Activated CD8-positive, alpha-beta memory T cell treated with anti-CD3 and anti-CD28 coated beads for 36 hours (primary cell): ENCODE results near the gene DBN1. TPM values are rescaled to one million over a fixed set of nuclear protein-coding genes. Genes with fewer than 3 reads are reported as not detected.

Experiments
- CTCF ChIA-PET: fragments of 350-600 bp; sonication (Branson Sonifier 250); formaldehyde crosslinking; loops from one replicate; lab custom pipeline; 2021; ENCODE audit warnings: antibody characterized with exemption; lab: Charles Lee
- POLR2A ChIA-PET: fragments of 350-600 bp; sonication (Branson Sonifier 250); formaldehyde crosslinking; loops from one replicate; lab custom pipeline; 2021; ENCODE audit warnings: antibody characterized with exemption; lab: Charles Lee
- total RNA-seq, 2 experiments: library from RNA; stranded (reverse); gene quantifications; one replicate each; pipeline ENCODE4 v1.2.3, GENCODE V29; 2021

The DBN1 gene
- total RNA-seq, 2 experiments from 2014 or later, result 102 to 104 TPM

- POLR2A ChIA-PET, result no interaction called here
Measured at GRCh38 chr5:177483994-177484901, 10.8 kb upstream of the DBN1 start.

DNA sequence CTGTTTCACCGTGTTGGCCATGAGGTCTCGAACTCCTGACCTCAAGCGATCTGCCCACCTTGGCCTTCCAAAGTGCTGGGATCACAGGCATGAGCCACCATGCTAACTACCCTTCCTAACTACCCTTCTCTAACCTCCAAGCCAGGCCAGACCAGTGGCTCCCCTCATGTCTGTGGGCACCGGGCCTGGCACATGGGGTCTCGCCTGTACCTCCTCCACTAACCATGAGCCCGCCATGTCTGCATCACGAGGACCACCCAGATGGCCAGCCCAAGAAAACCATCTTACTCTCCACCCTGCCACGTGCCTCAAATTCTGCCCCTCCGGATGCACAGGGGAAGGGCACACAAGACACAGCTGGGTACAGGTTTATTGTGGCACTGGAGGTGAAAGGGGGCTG is 9.6 kb upstream of the DBN1 start:
- CTCF ChIA-PET, result interaction anchor here (1.3 to 1.6 kb wide), 2 partner anchors 10 to 14 kb away, joined by 3 to 13 read pairs; partner anchors contain the start of gene PDLIM7
- POLR2A ChIA-PET, result interaction anchor here (0.6 kb wide), 1 partner anchor 11 kb away, joined by 4 read pairs; no protein-coding TSS in a partner anchor

More at GRCh38 chr5:177483994-177484901, 10.8 kb upstream of the DBN1 start:
- CTCF ChIA-PET, result no interaction called here

DNA sequence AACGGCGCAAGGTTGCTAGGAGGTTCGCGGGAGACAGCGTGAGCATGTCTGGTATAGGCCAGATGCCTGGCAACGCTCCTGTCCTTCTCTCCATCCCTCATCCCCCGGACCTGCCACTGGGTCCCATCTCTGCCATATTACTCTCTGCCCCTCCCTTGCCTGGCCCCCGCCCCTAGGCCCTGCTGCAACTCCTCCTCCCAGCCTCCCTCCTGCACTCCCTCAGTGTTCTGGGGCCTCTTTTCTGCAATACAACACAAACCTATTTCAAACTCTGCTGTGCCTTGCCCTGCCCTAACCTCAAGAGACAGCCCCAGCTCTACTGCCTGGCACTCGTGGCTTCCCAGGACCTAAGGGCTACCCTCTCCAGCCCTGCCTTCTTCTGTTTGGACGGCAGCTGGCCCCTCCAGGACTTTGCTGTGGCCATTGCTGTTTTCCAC is 8.9 kb upstream of the DBN1 start:
- POLR2A ChIA-PET, result no interaction called here
- CTCF ChIA-PET, result interaction anchor here (1.3 to 1.6 kb wide), 2 partner anchors 11 to 15 kb away, joined by 3 to 13 read pairs; partner anchors contain the start of gene PDLIM7

GRCh38 chr5:177479774-177480173 is 6.3 kb upstream of the DBN1 start:
- POLR2A ChIA-PET, result interaction anchor here (0.6 kb wide), 1 partner anchor 101 kb away, joined by 3 read pairs; no protein-coding TSS in a partner anchor
- CTCF ChIA-PET, result interaction anchor here (1.1 to 3.6 kb wide), 3 partner anchors 12 to 24 kb away, joined by 4 to 16 read pairs (median 4); no protein-coding TSS in a partner anchor

GRCh38 chr5:177478711-177479646 is 5.5 kb upstream of the DBN1 start:
- ChIA-PET CTCF (interaction anchor here (0.8 to 3.6 kb wide), 7 partner anchors 13 to 88 kb away, joined by 3 to 16 read pairs (median 3); no protein-coding TSS in a partner anchor), POLR2A (interaction anchor here (0.6 kb wide), 1 partner anchor 14 kb away, joined by 3 read pairs; no protein-coding TSS in a partner anchor)

DNA sequence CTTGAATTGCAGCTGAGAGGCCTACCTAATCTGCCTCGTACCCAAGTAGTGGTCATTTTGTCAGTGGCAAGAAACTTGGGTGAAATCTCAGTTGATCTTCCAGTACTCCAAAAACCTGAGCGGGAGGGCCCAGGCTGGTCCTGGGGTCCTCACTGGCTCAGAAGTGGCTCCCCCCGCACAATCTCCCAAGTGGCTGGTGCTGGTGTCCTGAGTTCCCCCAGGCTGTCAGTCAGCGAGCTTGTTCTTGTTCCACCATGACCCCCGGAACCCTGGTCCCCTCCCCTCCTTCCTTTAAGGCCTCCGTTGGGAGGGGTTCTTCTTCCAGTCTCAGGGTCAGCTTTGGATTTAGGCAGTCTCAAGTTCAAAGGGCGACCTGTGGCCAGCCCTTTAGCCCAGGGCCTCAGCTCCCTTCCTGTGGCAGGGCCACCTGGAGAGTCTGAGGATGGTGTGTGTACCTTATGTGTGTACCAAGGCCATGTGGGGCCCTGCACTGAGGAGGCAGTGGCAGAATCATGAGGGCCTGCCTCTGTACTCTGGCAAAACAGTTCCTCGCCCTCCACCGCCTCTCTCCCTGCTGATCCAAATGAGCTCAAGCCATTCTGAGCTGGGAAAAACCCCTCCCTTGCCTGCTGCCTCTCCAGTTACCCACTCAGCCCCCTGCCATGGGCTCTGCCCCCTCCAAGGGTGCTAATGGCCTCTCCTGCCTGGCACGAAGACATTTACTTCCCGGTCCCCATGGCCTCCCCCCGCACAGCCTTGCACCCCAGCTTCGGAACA is 4.5 kb upstream of the DBN1 start:
- POLR2A ChIA-PET, result no interaction called here

GRCh38 chr5:177476531-177477233 is 3.2 kb upstream of the DBN1 start:
- CTCF ChIA-PET, result interaction anchor here (1.1 to 9.1 kb wide), 4 partner anchors 20 to 172 kb away, joined by 3 to 84 read pairs (median 4); partner anchors contain the start of gene SLC34A1

More for the DNA sequence above, 4.5 kb upstream of the DBN1 start:
- CTCF ChIA-PET, result interaction anchor here (0.8 to 3.6 kb wide), 8 partner anchors 14 to 87 kb away, joined by 3 to 16 read pairs (median 4); no protein-coding TSS in a partner anchor

GRCh38 chr5:177475563-177476427 is 2.4 kb upstream of the DBN1 start:
- CTCF ChIA-PET, result interaction anchor here (1.0 to 9.1 kb wide), 5 partner anchors 19 to 171 kb away, joined by 3 to 84 read pairs (median 4); partner anchors contain the start of gene SLC34A1
- POLR2A ChIA-PET, result interaction anchor here (0.6 to 1.0 kb wide), 3 partner anchors 14 to 20 kb away, joined by 3 to 4 read pairs (median 4); no protein-coding TSS in a partner anchor

More at GRCh38 chr5:177476531-177477233, 3.2 kb upstream of the DBN1 start:
- POLR2A ChIA-PET, result interaction anchor here (0.6 kb wide), 1 partner anchor 16 kb away, joined by 4 read pairs; no protein-coding TSS in a partner anchor

DNA sequence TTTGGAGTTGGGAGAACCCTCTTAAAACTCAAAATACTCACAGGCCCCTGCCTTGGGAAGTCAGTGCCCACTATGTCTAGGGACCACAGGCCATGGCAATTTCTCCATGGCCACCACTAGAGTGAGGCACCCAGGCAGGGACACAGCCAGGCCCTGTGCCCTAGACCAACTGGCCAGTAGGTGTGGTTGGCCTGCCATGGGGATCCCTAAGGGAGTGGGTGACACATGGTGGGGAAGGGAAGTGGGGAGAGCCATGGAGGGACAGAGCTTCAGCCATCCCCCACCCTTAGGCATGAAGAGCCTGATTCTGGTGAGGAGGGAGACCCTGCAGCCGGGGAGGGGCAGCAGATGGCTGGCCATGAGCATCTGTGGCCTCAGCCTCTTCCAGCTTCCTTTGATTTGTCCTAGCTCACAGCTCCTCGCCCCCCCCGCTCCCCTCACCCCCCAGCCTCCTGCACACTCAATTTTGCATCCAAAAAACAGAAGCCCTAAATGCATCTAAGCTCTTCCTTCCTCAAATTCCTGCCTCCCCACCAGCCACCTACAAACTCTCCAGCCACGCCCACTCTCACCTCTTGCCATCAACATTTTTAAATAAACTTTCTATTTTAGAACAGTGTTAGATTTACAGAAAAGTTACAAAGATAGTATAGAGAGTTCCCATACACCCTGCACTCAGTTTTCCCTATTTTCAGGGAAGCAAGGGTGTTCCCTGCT is 1.6 kb upstream of the DBN1 start:
- ChIA-PET CTCF (interaction anchor here (1.0 to 9.1 kb wide), 4 partner anchors 18 to 90 kb away, joined by 3 to 84 read pairs (median 5); partner anchors contain the start of gene SLC34A1), POLR2A (interaction anchor here (0.6 to 1.0 kb wide), 2 partner anchors 13 to 20 kb away, joined by 3 to 4 read pairs; no protein-coding TSS in a partner anchor)

GRCh38 chr5:177474002-177474476 is 605 bp upstream of the DBN1 start:
- POLR2A ChIA-PET, result no interaction called here
- CTCF ChIA-PET, result interaction anchor here (1.0 to 9.1 kb wide), 3 partner anchors 17 to 27 kb away, joined by 3 to 84 read pairs (median 7); no protein-coding TSS in a partner anchor

- ChIA-PET POLR2A (interaction anchor here (0.6 to 2.2 kb wide), 11 partner anchors 9 to 161 kb away, joined by 3 to 17 read pairs (median 5); partner anchors contain the start of genes GRK6, MXD3 and PDLIM7), CTCF (interaction anchor here (0.7 to 9.1 kb wide), 10 partner anchors 9 to 160 kb away, joined by 3 to 84 read pairs (median 4); partner anchors contain the start of gene DDX41)
Measured at GRCh38 chr5:177472460-177473442, 683 bp downstream of the DBN1 start.

DNA sequence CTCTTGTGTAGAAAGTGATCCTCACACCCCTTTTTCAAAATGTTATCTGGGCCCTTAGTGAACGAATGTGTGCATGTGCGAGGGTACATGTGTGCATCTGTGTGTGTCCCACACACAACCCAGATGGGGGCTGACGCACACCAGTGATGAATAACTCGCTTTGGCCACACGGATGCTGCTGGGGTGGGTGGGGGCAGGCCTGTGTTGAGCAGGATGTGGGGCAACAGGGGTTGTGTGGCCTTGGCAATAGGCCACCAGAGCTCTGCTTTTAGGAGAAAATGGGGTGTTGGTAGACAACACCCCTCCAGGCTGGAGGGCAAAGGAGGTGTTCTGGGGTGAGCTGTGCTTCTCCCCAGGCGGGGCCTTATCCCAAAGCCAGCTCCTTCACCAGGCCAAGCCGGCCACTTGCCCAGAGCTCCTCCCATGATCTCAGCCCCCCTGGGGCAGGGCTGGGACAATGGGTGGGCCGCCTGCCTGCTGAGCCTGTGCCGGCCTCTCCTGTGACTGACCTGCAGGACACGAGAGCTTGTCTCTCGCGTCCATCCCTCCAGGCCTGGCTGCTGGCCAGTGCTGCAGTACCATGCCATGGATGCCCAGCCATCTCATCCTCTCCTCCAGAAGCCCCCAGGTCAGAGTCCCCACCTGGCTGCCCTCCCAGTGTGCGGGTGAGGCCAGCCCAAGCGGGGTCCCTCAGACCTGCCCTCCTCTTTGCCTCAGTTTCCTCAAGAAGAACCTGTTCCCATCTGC is 1.7 kb downstream of the DBN1 start:
- ChIA-PET CTCF (interaction anchor here (0.8 to 9.1 kb wide), 10 partner anchors 15 to 93 kb away, joined by 3 to 84 read pairs (median 4); partner anchors contain the start of gene DDX41), POLR2A (interaction anchor here (0.5 to 2.2 kb wide), 13 partner anchors 8 to 160 kb away, joined by 3 to 17 read pairs (median 5); partner anchors contain the start of genes GRK6, MXD3 and PDLIM7)
